WTC11 (cell line): ENCODE measurements around the gene NBAS.

Source experiments
- ATF1 ChIP-seq: sonication (generic); formaldehyde crosslinking; IDR thresholded peaks from 2 replicates; pipeline ENCODE4 v1.8.1; 2023; ENCODE audit warnings: mild to moderate bottlenecking, moderate library complexity, missing genetic modification reagents
- CREM ChIP-seq: sonication (generic); formaldehyde crosslinking; IDR thresholded peaks from 2 replicates; pipeline ENCODE4 v1.8.1; 2022; ENCODE audit warnings: mild to moderate bottlenecking, missing genetic modification reagents, moderate library complexity
- ESRRA ChIP-seq: sonication (generic); formaldehyde crosslinking; IDR thresholded peaks from 2 replicates; pipeline ENCODE4 v1.8.1; 2022; ENCODE audit warnings: mild to moderate bottlenecking, missing genetic modification reagents, borderline replicate concordance
- FOXJ3 ChIP-seq: sonication (generic); formaldehyde crosslinking; IDR thresholded peaks from 2 replicates; pipeline ENCODE4 v1.9.0; 2021; ENCODE audit warnings: missing genetic modification reagents, mild to moderate bottlenecking, borderline replicate concordance
- MXD4 ChIP-seq: fragments of 250-450 bp; sonication (Bioruptor Pico); IDR thresholded peaks from 2 replicates; pipeline ENCODE4 v1.8.0; 2021; ENCODE audit warnings: mild to moderate bottlenecking, moderate library complexity, borderline replicate concordance
- NFYB ChIP-seq: sonication (generic); formaldehyde crosslinking; conservative IDR thresholded peaks from 2 replicates; pipeline ENCODE4 v1.8.0; 2022; ENCODE audit warnings: low read depth, missing genetic modification reagents
- NR3C1 ChIP-seq: sonication (generic); formaldehyde crosslinking; conservative IDR thresholded peaks from 2 replicates; pipeline ENCODE4 v1.8.1; 2023; ENCODE audit warnings: low read depth, mild to moderate bottlenecking, missing genetic modification reagents
- SP1 ChIP-seq: sonication (generic); formaldehyde crosslinking; conservative IDR thresholded peaks from 2 replicates; pipeline ENCODE4 v1.8.1; 2022; ENCODE audit warnings: missing genetic modification reagents
- TF ChIP-seq, protein P1 (sequence below): fragments of 200-600 bp; IDR thresholded peaks from 2 replicates; pipeline ENCODE4 v1.8.0; 2022; ENCODE audit warnings: antibody characterized with exemption
- TF ChIP-seq, protein P2 (sequence below): sonication (generic); formaldehyde crosslinking; conservative IDR thresholded peaks from 2 replicates; pipeline ENCODE4 v1.8.1; 2023; ENCODE audit warnings: mild to moderate bottlenecking, low read depth, missing genetic modification reagents, moderate library complexity
- TF ChIP-seq, protein P3 (sequence below): sonication (generic); formaldehyde crosslinking; IDR thresholded peaks from 2 replicates; pipeline ENCODE4 v1.8.0; 2022; ENCODE audit warnings: mild to moderate bottlenecking, missing genetic modification reagents
- TF ChIP-seq, protein P4 (sequence below): sonication (generic); formaldehyde crosslinking; IDR thresholded peaks from 2 replicates; pipeline ENCODE4 v1.8.1; 2022; ENCODE audit warnings: low read depth, missing genetic modification reagents, borderline replicate concordance
- TF ChIP-seq, protein P5 (sequence below): sonication (generic); formaldehyde crosslinking; IDR thresholded peaks from 2 replicates; pipeline ENCODE4 v1.8.1; 2023; ENCODE audit warnings: mild to moderate bottlenecking, missing genetic modification reagents, moderate library complexity
- TF ChIP-seq, protein P6 (sequence below): sonication (generic); formaldehyde crosslinking; IDR thresholded peaks from 2 replicates; pipeline ENCODE4 v1.8.1; 2023; ENCODE audit warnings: mild to moderate bottlenecking, missing genetic modification reagents

DNA sequence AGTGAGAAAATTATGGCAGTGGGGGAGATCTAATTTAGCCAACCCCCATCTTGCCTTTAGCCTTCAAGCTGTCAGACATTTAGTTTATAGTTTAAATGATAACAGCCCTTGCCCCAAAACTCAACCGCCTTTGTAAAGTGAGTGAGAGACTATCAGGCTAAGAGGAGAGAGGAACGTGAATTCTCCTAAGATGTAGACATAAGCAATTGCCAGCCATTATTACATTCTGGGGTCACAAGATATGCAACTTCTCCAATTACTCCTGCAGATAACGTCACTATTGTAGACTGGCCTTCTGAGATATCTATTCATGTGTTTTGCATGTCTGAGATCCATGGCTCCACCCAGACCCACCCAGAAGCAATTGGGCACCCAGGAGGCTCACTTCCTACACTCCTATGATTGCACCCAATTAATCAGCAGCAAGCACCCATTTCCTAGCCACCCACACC lies 307.3 kb downstream of the NBAS start:
- TF ChIP-seq, protein P1, sequence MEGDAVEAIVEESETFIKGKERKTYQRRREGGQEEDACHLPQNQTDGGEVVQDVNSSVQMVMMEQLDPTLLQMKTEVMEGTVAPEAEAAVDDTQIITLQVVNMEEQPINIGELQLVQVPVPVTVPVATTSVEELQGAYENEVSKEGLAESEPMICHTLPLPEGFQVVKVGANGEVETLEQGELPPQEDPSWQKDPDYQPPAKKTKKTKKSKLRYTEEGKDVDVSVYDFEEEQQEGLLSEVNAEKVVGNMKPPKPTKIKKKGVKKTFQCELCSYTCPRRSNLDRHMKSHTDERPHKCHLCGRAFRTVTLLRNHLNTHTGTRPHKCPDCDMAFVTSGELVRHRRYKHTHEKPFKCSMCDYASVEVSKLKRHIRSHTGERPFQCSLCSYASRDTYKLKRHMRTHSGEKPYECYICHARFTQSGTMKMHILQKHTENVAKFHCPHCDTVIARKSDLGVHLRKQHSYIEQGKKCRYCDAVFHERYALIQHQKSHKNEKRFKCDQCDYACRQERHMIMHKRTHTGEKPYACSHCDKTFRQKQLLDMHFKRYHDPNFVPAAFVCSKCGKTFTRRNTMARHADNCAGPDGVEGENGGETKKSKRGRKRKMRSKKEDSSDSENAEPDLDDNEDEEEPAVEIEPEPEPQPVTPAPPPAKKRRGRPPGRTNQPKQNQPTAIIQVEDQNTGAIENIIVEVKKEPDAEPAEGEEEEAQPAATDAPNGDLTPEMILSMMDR = no peak
- TF ChIP-seq, protein P2, sequence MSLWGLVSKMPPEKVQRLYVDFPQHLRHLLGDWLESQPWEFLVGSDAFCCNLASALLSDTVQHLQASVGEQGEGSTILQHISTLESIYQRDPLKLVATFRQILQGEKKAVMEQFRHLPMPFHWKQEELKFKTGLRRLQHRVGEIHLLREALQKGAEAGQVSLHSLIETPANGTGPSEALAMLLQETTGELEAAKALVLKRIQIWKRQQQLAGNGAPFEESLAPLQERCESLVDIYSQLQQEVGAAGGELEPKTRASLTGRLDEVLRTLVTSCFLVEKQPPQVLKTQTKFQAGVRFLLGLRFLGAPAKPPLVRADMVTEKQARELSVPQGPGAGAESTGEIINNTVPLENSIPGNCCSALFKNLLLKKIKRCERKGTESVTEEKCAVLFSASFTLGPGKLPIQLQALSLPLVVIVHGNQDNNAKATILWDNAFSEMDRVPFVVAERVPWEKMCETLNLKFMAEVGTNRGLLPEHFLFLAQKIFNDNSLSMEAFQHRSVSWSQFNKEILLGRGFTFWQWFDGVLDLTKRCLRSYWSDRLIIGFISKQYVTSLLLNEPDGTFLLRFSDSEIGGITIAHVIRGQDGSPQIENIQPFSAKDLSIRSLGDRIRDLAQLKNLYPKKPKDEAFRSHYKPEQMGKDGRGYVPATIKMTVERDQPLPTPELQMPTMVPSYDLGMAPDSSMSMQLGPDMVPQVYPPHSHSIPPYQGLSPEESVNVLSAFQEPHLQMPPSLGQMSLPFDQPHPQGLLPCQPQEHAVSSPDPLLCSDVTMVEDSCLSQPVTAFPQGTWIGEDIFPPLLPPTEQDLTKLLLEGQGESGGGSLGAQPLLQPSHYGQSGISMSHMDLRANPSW = no peak
- TF ChIP-seq FOXJ3 (CRISPR knock-in tag) = no peak
- TF ChIP-seq, protein P3, sequence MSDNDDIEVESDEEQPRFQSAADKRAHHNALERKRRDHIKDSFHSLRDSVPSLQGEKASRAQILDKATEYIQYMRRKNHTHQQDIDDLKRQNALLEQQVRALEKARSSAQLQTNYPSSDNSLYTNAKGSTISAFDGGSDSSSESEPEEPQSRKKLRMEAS (CRISPR knock-in tag) = no peak
- TF ChIP-seq SP1 (CRISPR knock-in tag) = no peak
- TF ChIP-seq, protein P4, sequence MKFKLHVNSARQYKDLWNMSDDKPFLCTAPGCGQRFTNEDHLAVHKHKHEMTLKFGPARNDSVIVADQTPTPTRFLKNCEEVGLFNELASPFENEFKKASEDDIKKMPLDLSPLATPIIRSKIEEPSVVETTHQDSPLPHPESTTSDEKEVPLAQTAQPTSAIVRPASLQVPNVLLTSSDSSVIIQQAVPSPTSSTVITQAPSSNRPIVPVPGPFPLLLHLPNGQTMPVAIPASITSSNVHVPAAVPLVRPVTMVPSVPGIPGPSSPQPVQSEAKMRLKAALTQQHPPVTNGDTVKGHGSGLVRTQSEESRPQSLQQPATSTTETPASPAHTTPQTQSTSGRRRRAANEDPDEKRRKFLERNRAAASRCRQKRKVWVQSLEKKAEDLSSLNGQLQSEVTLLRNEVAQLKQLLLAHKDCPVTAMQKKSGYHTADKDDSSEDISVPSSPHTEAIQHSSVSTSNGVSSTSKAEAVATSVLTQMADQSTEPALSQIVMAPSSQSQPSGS (CRISPR knock-in tag) = no peak
- no peak for TF ChIP-seq ATF1 (CRISPR knock-in tag)
- TF ChIP-seq MXD4 (CRISPR knock-in tag) = no peak
- TF ChIP-seq CREM (CRISPR knock-in tag) = no peak
- TF ChIP-seq, protein P5, sequence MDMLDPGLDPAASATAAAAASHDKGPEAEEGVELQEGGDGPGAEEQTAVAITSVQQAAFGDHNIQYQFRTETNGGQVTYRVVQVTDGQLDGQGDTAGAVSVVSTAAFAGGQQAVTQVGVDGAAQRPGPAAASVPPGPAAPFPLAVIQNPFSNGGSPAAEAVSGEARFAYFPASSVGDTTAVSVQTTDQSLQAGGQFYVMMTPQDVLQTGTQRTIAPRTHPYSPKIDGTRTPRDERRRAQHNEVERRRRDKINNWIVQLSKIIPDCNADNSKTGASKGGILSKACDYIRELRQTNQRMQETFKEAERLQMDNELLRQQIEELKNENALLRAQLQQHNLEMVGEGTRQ (CRISPR knock-in tag) = no peak
- TF ChIP-seq NR3C1 (CRISPR knock-in tag) = no peak
- TF ChIP-seq NFYB (CRISPR knock-in tag) = no peak
- TF ChIP-seq ESRRA (CRISPR knock-in tag) = no peak
- TF ChIP-seq, protein P6, sequence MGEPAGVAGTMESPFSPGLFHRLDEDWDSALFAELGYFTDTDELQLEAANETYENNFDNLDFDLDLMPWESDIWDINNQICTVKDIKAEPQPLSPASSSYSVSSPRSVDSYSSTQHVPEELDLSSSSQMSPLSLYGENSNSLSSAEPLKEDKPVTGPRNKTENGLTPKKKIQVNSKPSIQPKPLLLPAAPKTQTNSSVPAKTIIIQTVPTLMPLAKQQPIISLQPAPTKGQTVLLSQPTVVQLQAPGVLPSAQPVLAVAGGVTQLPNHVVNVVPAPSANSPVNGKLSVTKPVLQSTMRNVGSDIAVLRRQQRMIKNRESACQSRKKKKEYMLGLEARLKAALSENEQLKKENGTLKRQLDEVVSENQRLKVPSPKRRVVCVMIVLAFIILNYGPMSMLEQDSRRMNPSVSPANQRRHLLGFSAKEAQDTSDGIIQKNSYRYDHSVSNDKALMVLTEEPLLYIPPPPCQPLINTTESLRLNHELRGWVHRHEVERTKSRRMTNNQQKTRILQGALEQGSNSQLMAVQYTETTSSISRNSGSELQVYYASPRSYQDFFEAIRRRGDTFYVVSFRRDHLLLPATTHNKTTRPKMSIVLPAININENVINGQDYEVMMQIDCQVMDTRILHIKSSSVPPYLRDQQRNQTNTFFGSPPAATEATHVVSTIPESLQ (CRISPR knock-in tag) = no peak
